K562 (cell line): Measurements from ENCODE around the gene TSEN34. TPM values are rescaled to one million over a fixed set of nuclear protein-coding genes. Genes with fewer than 3 reads are reported as not detected.

ENCODE experiments used
- ATAC-seq: fragments of 200-7000 bp; cut with Tn5 transposase; 3 replicates; pipeline ENCODE4 v1.9.1; 2020; ENCODE audit warnings: moderate library complexity
- BruUV-seq: library from RNA; stranded (reverse); fragments of 400-500 nt; replicated peaks from 2 replicates; lab custom pipeline; 2021; lab: Mats Ljungman, UMichigan
- CTCF ChIA-PET: fragments of 300-600 bp; formaldehyde crosslinking; extraction: SDS; loops from one replicate; lab custom pipeline; 2021; ENCODE audit warnings: low intra/inter-chr PET ratio; lab: Yijun Ruan, JAX
- POLR2A ChIA-PET: fragments of 300-600, 350-650 bp; sonication (Branson Sonifier 250); formaldehyde crosslinking; extraction: SDS; loops from one replicate; lab custom pipeline; 2021; ENCODE audit warnings: antibody characterized with exemption, inconsistent platforms; lab: Yijun Ruan, JAX
- DNase-seq, 4 experiments: peaks; one replicate each; pipeline versions ENCODE4 v3.0.0 to v3.0.0-alpha.2; 2011 to 2018; ENCODE audit warnings: low spot score in 3 of 4, mixed read lengths in 3 of 4; ENCODE audit errors: extremely low read depth in 1 of 4
- FAIRE-seq: peaks from 2 replicates; lab custom pipeline; 2011; peaks lifted over from hg19 to GRCh38; lab: Jason Lieb, UNC
- H2AFZ ChIP-seq: 2 replicates; pipeline ENCODE4 v1.6.0; 2011; ENCODE audit warnings: low read depth, low read length, control low read depth, inconsistent platforms
- H3K27ac ChIP-seq: fragments of 200-600 bp; 3 replicates; pipeline ENCODE4 v1.8.0; 2011; ENCODE audit warnings: low read depth, mild to moderate bottlenecking, control low read depth, inconsistent platforms, low read length, moderate library complexity, mixed read lengths; ENCODE audit errors: extremely low read depth
- H3K27me3 ChIP-seq, 2 experiments: fragments of 300-600 bp in 1 of 2; 2 replicates in 1 of 2; 3 replicates in 1 of 2; pipeline versions ENCODE4 v1.6.0 to v1.8.0; 2011; ENCODE audit warnings: inconsistent platforms in 2 of 2, low read length in 2 of 2, mild to moderate bottlenecking in 1 of 2, mixed read lengths in 1 of 2, moderate library complexity in 1 of 2; ENCODE audit not compliant: control insufficient read depth in 2 of 2, insufficient read depth in 2 of 2
- H3K36me3 ChIP-seq: fragments of 300-600 bp; 3 replicates; pipeline ENCODE4 v1.8.0; 2011; ENCODE audit warnings: mild to moderate bottlenecking, low read length, inconsistent platforms; ENCODE audit not compliant: control insufficient read depth, insufficient read depth
- H3K4me1 ChIP-seq, 2 experiments: fragments of 200-600 bp in 1 of 2; replicated peaks in 1 of 2; 2 replicates in 1 of 2; 3 replicates in 1 of 2; pipeline versions ENCODE4 v1.5.1 to v1.8.0; 2011; ENCODE audit warnings: inconsistent platforms in 2 of 2, low read length in 2 of 2, mild to moderate bottlenecking in 1 of 2, mixed read lengths in 1 of 2, moderate library complexity in 1 of 2; ENCODE audit not compliant: control insufficient read depth in 2 of 2, insufficient read depth in 2 of 2
- H3K4me2 ChIP-seq: 2 replicates; pipeline ENCODE4 v1.6.1; 2011; ENCODE audit warnings: low read length, control low read depth, inconsistent platforms, mixed read lengths; ENCODE audit not compliant: insufficient read depth
- H3K4me3 ChIP-seq: fragments of 200-600 bp; sonication (generic), shearing (Covaris generic); 2 replicates; pipeline ENCODE4 v1.5.1; 2016; ENCODE audit warnings: control low read depth, inconsistent platforms
- H3K79me2 ChIP-seq: fragments of 200-600 bp; 3 replicates; pipeline ENCODE4 v1.8.0; 2011; ENCODE audit warnings: low read length, inconsistent platforms; ENCODE audit not compliant: control insufficient read depth, insufficient read depth
- H3K9ac ChIP-seq, 2 experiments: 2 replicates each; pipeline versions ENCODE4 v1.6.0 to v1.6.1; 2011; ENCODE audit warnings: low read depth in 2 of 2, low read length in 2 of 2, control low read depth in 1 of 2, inconsistent platforms in 1 of 2, mild to moderate bottlenecking in 1 of 2, mixed read lengths in 1 of 2; ENCODE audit not compliant: insufficient read depth in 1 of 2
- H3K9me1 ChIP-seq: one replicate; pipeline ENCODE4 v1.6.0; 2011; ENCODE audit warnings: inconsistent platforms, mild to moderate bottlenecking, low read length, moderate library complexity; ENCODE audit not compliant: control insufficient read depth, insufficient read depth
- H3K9me3 ChIP-seq: replicated peaks from 2 replicates; pipeline ENCODE4 v1.5.1; 2011; ENCODE audit warnings: low read depth, low read length, inconsistent platforms; ENCODE audit not compliant: control insufficient read depth, insufficient read depth
- H4K20me1 ChIP-seq: replicated peaks from 2 replicates; pipeline ENCODE4 v1.6.1; 2011; ENCODE audit warnings: low read length, inconsistent platforms, mixed read lengths; ENCODE audit not compliant: control insufficient read depth, insufficient read depth
- CCAR2 ChIP-seq: fragments of 200-400 bp; formaldehyde crosslinking; IDR thresholded peaks from 2 replicates; pipeline ENCODE4 v1.6.1; 2017; ENCODE audit warnings: mild to moderate bottlenecking, low read depth, low read length
- HIVEP1 ChIP-seq: fragments of 250-450 bp; sonication (Bioruptor Pico); IDR thresholded peaks from 2 replicates; pipeline ENCODE4 v1.4.0; 2020; ENCODE audit warnings: mild to moderate bottlenecking
- MAFK ChIP-seq: IDR thresholded peaks from 2 replicates; pipeline ENCODE4 v1.6.1; 2011; ENCODE audit warnings: low read length, improper control_type of control experiment
- OTX1 ChIP-seq: fragments of 450-650 bp; formaldehyde crosslinking; IDR thresholded peaks from 2 replicates; pipeline ENCODE4 v1.4.0; 2022; ENCODE audit warnings: mild to moderate bottlenecking
- POLR2G ChIP-seq: fragments of 200-400 bp; formaldehyde crosslinking; IDR thresholded peaks from 2 replicates; pipeline ENCODE4 v1.6.1; 2017; ENCODE audit warnings: low read depth, mild to moderate bottlenecking, antibody characterized with exemption, low read length, moderate library complexity
- WHSC1 ChIP-seq: IDR thresholded peaks from one replicate; pipeline ENCODE4 v1.6.1; 2012; ENCODE audit warnings: low read length, control low read depth, inconsistent platforms
- ZFPM2 ChIP-seq: fragments of 250-450 bp; sonication (Bioruptor Pico); IDR thresholded peaks from 2 replicates; pipeline ENCODE4 v1.5.1; 2022; ENCODE audit warnings: mild to moderate bottlenecking
- ZNF174 ChIP-seq: fragments of 250-450 bp; sonication (Bioruptor Pico); IDR thresholded peaks from 2 replicates; pipeline ENCODE4 v1.4.0; 2020; ENCODE audit warnings: mild to moderate bottlenecking
- ZNF282 ChIP-seq: sonication (generic); formaldehyde crosslinking; IDR thresholded peaks from 2 replicates; pipeline ENCODE4 v1.8.1; 2023; ENCODE audit warnings: missing genetic modification reagents
- WGBS: fragments of 100-300 bp; shearing (Covaris generic); methylation state at CpG from one replicate; pipeline ENCODE4 v1.1.6; 2016; ENCODE audit warnings: low coverage, mixed read lengths; ENCODE audit not compliant: insufficient coverage; ENCODE audit errors: missing lambda C conversion rate; 5-methylcytosine and 5-hydroxymethylcytosine counted together
- in situ Hi-C: fragments of 300-500 bp; cut with MboI; formaldehyde crosslinking; loops from 4 replicates; pipeline ENCODE4 v1.15.0; 2018; ENCODE audit warnings: inconsistent platforms, mixed read lengths
- intact Hi-C: fragments of 100-400 bp; cut with micrococcal nuclease; formaldehyde crosslinking; loops from 2 replicates; pipeline ENCODE4 v1.14.2; 2022
- polyA plus RNA-seq, 8 experiments: library from polyadenylated mRNA; depleted of rRNA in 4 of 8; stranded (reverse) in 5 of 8; unstranded in 3 of 8; fragments of >200 nt; fragmentation: Nextera tagmentation in 2 of 8; fragmentation: Illumina TruSeq in 1 of 8; extraction: Ambion mirVana in 2 of 8; extraction: Trizol in 1 of 8; gene quantifications; 2 replicates each; pipeline versions ENCODE4 v1.2.1 to v1.2.3, GENCODE V29; 2011 to 2014; ENCODE audit warnings: inconsistent platforms in 1 of 8, missing spikeins in 1 of 8
- total RNA-seq, 7 experiments: library from RNA; depleted of rRNA in 6 of 7; stranded (reverse); fragments of >200 nt in 6 of 7; fragmentation: Illumina TruSeq in 2 of 7; extraction: Trizol in 2 of 7; gene quantifications; 2 replicates each; pipeline versions ENCODE4 v1.2.1 to v1.2.3, GENCODE V29; 2011 to 2021; ENCODE audit warnings: low replicate concordance in 1 of 7

Gene TSEN34
- total and polyA plus RNA-seq, 9 of the 15 experiments (the other 6 are each of a cell fraction or from before 2014, with no cell fraction given), result 3.1 to 57.6 (median 29.5) TPM

DNA sequence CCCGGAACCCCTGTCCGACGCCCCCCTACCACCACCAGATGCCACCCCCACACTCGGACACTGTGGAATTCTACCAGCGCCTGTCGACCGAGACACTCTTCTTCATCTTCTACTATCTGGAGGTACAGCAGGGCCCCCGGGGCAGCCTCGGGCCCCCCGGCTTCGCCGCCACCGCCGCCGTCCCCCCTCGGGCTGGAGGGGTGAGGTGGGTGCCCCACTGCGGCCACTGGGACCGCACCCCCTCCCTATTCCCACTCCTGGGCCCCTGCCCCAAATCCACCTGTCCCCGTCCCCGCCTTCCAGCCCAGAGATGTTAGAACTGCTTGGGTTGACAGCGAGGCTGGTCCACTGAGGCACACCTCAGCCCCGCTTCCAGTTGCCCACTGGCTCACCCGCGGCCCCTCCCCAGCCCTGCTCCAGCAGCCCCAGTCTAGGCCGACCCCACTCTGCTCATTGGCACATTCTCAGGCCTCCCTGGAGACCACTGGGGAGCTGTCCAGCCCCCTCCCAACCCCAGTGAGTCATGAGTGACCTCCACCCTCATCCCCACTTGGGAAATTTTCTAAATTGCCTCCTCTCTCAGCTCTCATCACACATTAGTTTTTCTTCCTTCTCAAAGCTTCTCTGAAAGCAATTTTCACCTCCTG lies 38.1 kb upstream of the TSEN34 start:
- BruUV-seq, result no TSS peak
- no peaks in the 10 kb centered on the region for H3K9me3 ChIP-seq
- peaks cover 95% of the 10 kb centered on the region for H3K36me3 ChIP-seq
- H2AFZ ChIP-seq, result no peak overlapping the region
- CTCF ChIA-PET, result interaction anchor here (0.6 kb wide), 1 partner anchor 25 kb away, joined by 3 read pairs; no protein-coding TSS in a partner anchor
- H3K27ac ChIP-seq, result no peak overlapping the region
- TF ChIP-seq CCAR2, result no peak
- no peak for TF ChIP-seq HIVEP1
- TF ChIP-seq POLR2G, result peak; percentile 26; the same call in 1 of the 2 replicates
- TF ChIP-seq MAFK, result no peak
- TF ChIP-seq WHSC1, result no peak
- no peak for TF ChIP-seq OTX1 (CRISPR knock-in tag)
- TF ChIP-seq ZFPM2 (CRISPR knock-in tag), result no peak
- TF ChIP-seq ZNF174, result no peak
- TF ChIP-seq ZNF282 (CRISPR knock-in tag), result no peak
- FAIRE-seq, result no peak
- DNase-seq, result no peak
- peaks cover under 1% of the 10 kb centered on the region; the same call in 1 of the 3 replicates for H3K79me2 ChIP-seq
- H3K4me2 ChIP-seq, result no peak overlapping the region
- no peaks in the 10 kb centered on the region for H3K9me1 ChIP-seq
- ATAC-seq, result no peak
- peaks cover 0 to 8% of the 10 kb centered on the region in 2 experiments; a peak in 2 of 5 replicates for H3K4me1 ChIP-seq
- H3K27me3 ChIP-seq, result no peaks in the 10 kb centered on the region
- H3K4me3 ChIP-seq, result no peak overlapping the region
- in situ Hi-C loops, result no loop called here
- H4K20me1 ChIP-seq, result no peaks in the 10 kb centered on the region; the same call in 1 of the 2 replicates
- H3K9ac ChIP-seq, result no peak overlapping the region
- intact Hi-C loops, result no loop called here
- POLR2A ChIA-PET, result interaction anchor here (0.5 to 1.5 kb wide), 3 partner anchors 14 to 86 kb away, joined by 3 to 4 read pairs (median 4); partner anchors contain the start of genes PRPF31 and TFPT
- 94% methylated on average over 8 of the region's 25 CpGs for WGBS
